KMS-11 (cell line): Measurements from ENCODE around the gene SYT3.

Experiments
- H2AFZ ChIP-seq: fragments of 200-600 bp; sonication (generic); 2 replicates; pipeline ENCODE4 v1.6.1; 2016; ENCODE audit warnings: antibody characterized with exemption, mixed run types, low read depth
- H3K27ac ChIP-seq: fragments of 200-600 bp; sonication (generic); 2 replicates; pipeline ENCODE4 v1.6.1; 2016; ENCODE audit warnings: mild to moderate bottlenecking, mixed run types
- H3K27me3 ChIP-seq: fragments of 200-600 bp; sonication (generic); 2 replicates; pipeline ENCODE4 v1.6.1; 2017; ENCODE audit warnings: mild to moderate bottlenecking, low read depth, mixed run types, moderate library complexity; ENCODE audit not compliant: insufficient read depth
- H3K36me3 ChIP-seq: fragments of 200-600 bp; sonication (generic); 2 replicates; pipeline ENCODE4 v1.6.1; 2017; ENCODE audit warnings: mild to moderate bottlenecking, mixed run types; ENCODE audit not compliant: insufficient read depth
- H3K4me1 ChIP-seq: fragments of 200-600 bp; sonication (generic); 2 replicates; pipeline ENCODE4 v1.6.1; 2016; ENCODE audit warnings: mild to moderate bottlenecking, low read depth, mixed run types; ENCODE audit not compliant: poor library complexity, severe bottlenecking
- H3K4me2 ChIP-seq: fragments of 200-600 bp; sonication (generic); 2 replicates; pipeline ENCODE4 v1.7.0; 2016; ENCODE audit warnings: mild to moderate bottlenecking, mixed run types
- H3K4me3 ChIP-seq: fragments of 200-600 bp; sonication (generic); IDR thresholded peaks from 2 replicates; pipeline ENCODE4 v1.6.1; 2017; ENCODE audit warnings: low read depth, low read length, mixed read lengths; ENCODE audit not compliant: insufficient read depth
- H3K79me2 ChIP-seq: fragments of 200-600 bp; sonication (generic); 2 replicates; pipeline ENCODE4 v1.6.1; 2016; ENCODE audit warnings: low read depth, mixed run types; ENCODE audit not compliant: insufficient read depth
- H3K9ac ChIP-seq: fragments of 200-600 bp; sonication (generic); 2 replicates; pipeline ENCODE4 v1.6.1; 2016; ENCODE audit warnings: mild to moderate bottlenecking, mixed run types
- H4K20me1 ChIP-seq: fragments of 200-600 bp; sonication (generic); 2 replicates; pipeline ENCODE4 v1.6.1; 2016; ENCODE audit warnings: mild to moderate bottlenecking, mixed run types; ENCODE audit not compliant: insufficient read depth
- CTCF ChIP-seq: fragments of 200-600 bp; sonication (generic); conservative IDR thresholded peaks from 2 replicates; pipeline ENCODE4 v1.6.1; 2017; ENCODE audit warnings: low read depth, mild to moderate bottlenecking, antibody characterized with exemption, low read length, moderate library complexity, mixed read lengths

SYT3 gene

DNA sequence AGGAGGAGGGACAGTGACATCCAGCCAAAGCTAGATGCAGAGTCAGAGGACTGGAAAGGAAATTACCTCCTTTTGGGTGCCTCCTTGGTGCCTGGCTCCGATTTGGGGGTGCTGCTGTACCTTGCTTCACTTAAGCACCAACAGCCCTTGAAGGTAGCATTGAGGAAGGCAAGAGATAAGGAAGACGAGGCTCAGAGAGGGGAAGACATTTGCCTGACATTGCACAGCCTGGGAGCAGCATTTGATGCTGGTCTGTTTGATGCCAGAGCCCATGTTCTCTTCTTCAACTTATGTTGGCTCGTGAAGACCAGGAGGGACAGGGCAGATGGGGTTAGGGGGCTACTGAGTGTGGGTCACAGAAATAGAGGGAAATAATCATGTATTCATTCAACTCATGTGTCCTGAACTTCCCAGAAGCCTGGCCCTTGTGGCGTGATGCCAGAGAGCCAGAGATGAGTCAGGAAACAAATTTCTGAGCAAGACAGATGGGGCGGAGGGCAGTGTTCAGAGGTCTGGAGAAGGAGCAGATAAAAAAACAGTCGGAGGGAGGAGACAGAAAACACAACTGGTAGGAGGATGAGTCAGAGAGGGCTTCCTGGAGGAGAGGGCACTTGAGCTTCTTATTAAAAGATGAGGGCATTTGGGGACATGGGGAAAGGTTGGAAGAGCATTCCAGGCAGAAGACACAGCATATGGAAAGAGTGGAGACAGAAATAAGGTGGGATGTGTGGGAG lies 6.6 kb upstream of the SYT3 start:
- H2AFZ ChIP-seq: no peak overlapping the region
- H3K36me3 ChIP-seq: no peaks in the 10 kb centered on the region
- TF ChIP-seq CTCF: no peak
- no peaks in the 10 kb centered on the region for H3K4me1 ChIP-seq
- H3K9ac ChIP-seq: no peak overlapping the region
- no peaks in the 10 kb centered on the region for H3K79me2 ChIP-seq
- no peak overlapping the region for H3K27ac ChIP-seq
- H3K4me3 ChIP-seq: no peak overlapping the region
- no peak overlapping the region for H3K4me2 ChIP-seq
- H4K20me1 ChIP-seq: no peaks in the 10 kb centered on the region
- no peaks in the 10 kb centered on the region; the same call in 1 of the 2 replicates for H3K27me3 ChIP-seq

DNA sequence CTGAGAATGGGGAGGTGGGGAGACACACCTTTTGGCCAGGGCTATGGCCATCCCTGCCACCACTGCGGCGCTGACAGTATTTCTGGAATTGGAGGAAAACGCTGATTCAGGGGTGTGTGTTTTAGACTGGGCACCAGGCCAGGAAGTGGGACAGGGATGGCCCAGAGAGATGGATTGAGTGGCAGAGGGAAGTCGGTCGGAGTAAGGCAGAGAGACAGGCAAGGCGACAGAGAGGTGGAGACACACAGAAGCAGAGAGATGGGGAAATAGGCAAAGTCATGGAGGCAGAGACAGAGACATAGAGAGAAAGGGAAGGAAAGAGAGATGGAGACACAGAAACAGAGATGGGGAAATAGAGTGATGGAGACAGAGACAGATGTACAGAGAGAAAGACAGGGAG lies 5.4 kb upstream of the SYT3 start:
- TF ChIP-seq CTCF: no peak
- no peaks in the 10 kb centered on the region for H3K36me3 ChIP-seq
- no peaks in the 10 kb centered on the region; the same call in 1 of the 2 replicates for H3K27me3 ChIP-seq
- H3K79me2 ChIP-seq: no peaks in the 10 kb centered on the region
- H3K27ac ChIP-seq: no peak overlapping the region
- H2AFZ ChIP-seq: no peak overlapping the region
- H3K4me3 ChIP-seq: no peak overlapping the region
- no peaks in the 10 kb centered on the region for H3K4me1 ChIP-seq
- H3K4me2 ChIP-seq: no peak overlapping the region
- no peak overlapping the region for H3K9ac ChIP-seq
- H4K20me1 ChIP-seq: no peaks in the 10 kb centered on the region

DNA sequence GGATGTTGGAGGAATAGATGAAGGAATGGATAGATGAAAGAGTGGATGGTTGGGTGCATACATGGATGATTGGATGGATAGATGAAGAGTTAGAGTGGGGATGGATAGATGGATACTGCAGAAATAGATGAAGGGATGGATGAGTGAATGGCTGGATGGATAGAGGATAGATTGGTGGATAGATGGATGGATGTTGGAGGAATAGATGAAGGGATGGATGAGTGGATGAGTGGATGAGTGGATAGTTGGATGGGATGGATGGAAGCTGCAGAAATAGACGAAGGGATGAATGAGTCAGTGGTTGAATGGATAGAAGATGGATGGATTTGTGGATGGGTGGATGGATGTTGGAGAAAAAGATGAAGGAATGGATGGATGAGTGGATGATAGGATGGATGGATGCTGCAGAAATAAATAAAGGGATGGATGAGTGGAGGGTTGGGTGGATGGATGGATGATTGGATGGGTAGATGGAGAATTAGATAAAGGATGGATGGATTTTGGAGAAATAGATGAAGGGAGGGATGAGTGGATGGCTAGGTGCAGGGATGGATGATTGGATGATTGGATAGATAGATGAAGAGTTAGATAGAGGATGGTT lies 4.7 kb upstream of the SYT3 start:
- no peak overlapping the region for H3K4me3 ChIP-seq
- H2AFZ ChIP-seq: no peak overlapping the region
- H4K20me1 ChIP-seq: no peaks in the 10 kb centered on the region
- H3K4me1 ChIP-seq: no peaks in the 10 kb centered on the region
- H3K4me2 ChIP-seq: no peak overlapping the region
- no peaks in the 10 kb centered on the region for H3K36me3 ChIP-seq
- no peaks in the 10 kb centered on the region; the same call in 1 of the 2 replicates for H3K27me3 ChIP-seq
- no peak overlapping the region for H3K27ac ChIP-seq
- H3K9ac ChIP-seq: no peak overlapping the region
- no peak for TF ChIP-seq CTCF
- H3K79me2 ChIP-seq: no peaks in the 10 kb centered on the region

DNA sequence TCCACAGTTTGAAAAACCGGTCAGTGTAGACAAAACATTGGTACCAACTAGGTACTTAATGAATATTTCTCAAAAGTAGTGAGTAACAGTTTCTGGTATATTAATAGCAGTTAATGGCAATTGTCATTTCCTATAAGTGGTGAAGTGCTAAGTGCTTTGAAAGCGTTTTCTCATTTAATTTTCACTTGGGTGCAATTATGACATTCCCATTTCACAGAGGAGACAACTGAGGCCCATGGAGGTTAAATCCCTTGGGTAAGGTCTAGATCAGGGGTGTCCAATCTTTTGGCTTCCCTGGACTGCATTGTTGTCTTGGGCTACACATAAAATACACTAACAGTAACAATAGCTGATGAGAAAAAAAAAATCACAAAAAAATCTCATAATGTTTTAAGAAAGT lies 687 bp upstream of the SYT3 start:
- Histone ChIP-seq H3K4me3 (no peak overlapping the region), H3K36me3 (no peaks in the 10 kb centered on the region), H3K4me1 (no peaks in the 10 kb centered on the region), H3K4me2 (no peak overlapping the region), H4K20me1 (no peaks in the 10 kb centered on the region), H3K27me3 (peaks cover 7% of the 10 kb centered on the region; the same call in 1 of the 2 replicates), H2AFZ (no peak overlapping the region), H3K27ac (no peak overlapping the region), H3K9ac (no peak overlapping the region), H3K79me2 (no peaks in the 10 kb centered on the region)
- TF ChIP-seq CTCF: no peak
